Mesenchymal stem cell (in vitro differentiated cells and primary cell): ENCODE results near the gene OR14A16.

ENCODE experiments used
- DNase-seq: peaks from one replicate; pipeline ENCODE4 v3.0.0-alpha.2; 2013
- H2AFZ ChIP-seq: one replicate; pipeline ENCODE4 v1.6.1; 2013; ENCODE audit warnings: low read depth, mild to moderate bottlenecking, control low read depth, inconsistent platforms, low read length, moderate library complexity
- H2AK5ac ChIP-seq: 2 replicates; pipeline ENCODE4 v1.6.1; 2013; ENCODE audit warnings: low read length, moderate library complexity, mild to moderate bottlenecking, inconsistent platforms; ENCODE audit not compliant: severe bottlenecking
- H2BK120ac ChIP-seq: one replicate; pipeline ENCODE4 v1.6.1; 2013; ENCODE audit warnings: low read depth, mild to moderate bottlenecking, inconsistent platforms, low read length, moderate library complexity
- H2BK12ac ChIP-seq, 2 experiments: one replicate each; pipeline ENCODE4 v1.6.1; 2013; ENCODE audit warnings: inconsistent platforms in 2 of 2, low read length in 2 of 2, mild to moderate bottlenecking in 2 of 2, moderate library complexity in 2 of 2, control low read depth in 1 of 2
- H2BK15ac ChIP-seq: one replicate; pipeline ENCODE4 v1.6.1; 2013; ENCODE audit warnings: mild to moderate bottlenecking, low read depth, inconsistent platforms; ENCODE audit not compliant: poor library complexity, severe bottlenecking
- H2BK5ac ChIP-seq: 2 replicates; pipeline ENCODE4 v1.6.1; 2013; ENCODE audit warnings: low read depth, mild to moderate bottlenecking, low read length, control low read depth, inconsistent platforms; ENCODE audit not compliant: poor library complexity, severe bottlenecking
- H3K14ac ChIP-seq, 2 experiments: one replicate each; pipeline ENCODE4 v1.6.1; 2013; ENCODE audit warnings: inconsistent platforms in 2 of 2, low read length in 2 of 2, control low read depth in 1 of 2, mild to moderate bottlenecking in 1 of 2, moderate library complexity in 1 of 2
- H3K18ac ChIP-seq, 2 experiments: one replicate each; pipeline ENCODE4 v1.6.1; 2013; ENCODE audit warnings: inconsistent platforms in 2 of 2, low read length in 2 of 2, control low read depth in 1 of 2, low read depth in 1 of 2, mild to moderate bottlenecking in 1 of 2
- H3K23ac ChIP-seq, 2 experiments: one replicate each; pipeline ENCODE4 v1.6.1; 2013; ENCODE audit warnings: inconsistent platforms in 2 of 2, low read length in 2 of 2, mild to moderate bottlenecking in 2 of 2, moderate library complexity in 2 of 2, control low read depth in 1 of 2
- H3K27ac ChIP-seq: 2 replicates; pipeline ENCODE4 v1.5.1; 2013; ENCODE audit warnings: mild to moderate bottlenecking, moderate library complexity, low read length, control low read depth, inconsistent platforms; ENCODE audit not compliant: poor library complexity, severe bottlenecking
- H3K27me3 ChIP-seq, 2 experiments: 2 replicates each; pipeline versions ENCODE4 v1.6.1 to v1.7.0; 2013; ENCODE audit warnings: low read length in 2 of 2, mild to moderate bottlenecking in 2 of 2, moderate library complexity in 2 of 2, control low read depth in 1 of 2, inconsistent platforms in 1 of 2; ENCODE audit not compliant: control insufficient read depth in 1 of 2, insufficient read depth in 1 of 2
- H3K36me3 ChIP-seq, 2 experiments: 2 replicates each; pipeline versions ENCODE4 v1.6.1 to v1.7.0; 2013; ENCODE audit warnings: low read length in 2 of 2, control low read depth in 1 of 2, inconsistent platforms in 1 of 2, low read depth in 1 of 2, mild to moderate bottlenecking in 1 of 2; ENCODE audit not compliant: insufficient read depth in 2 of 2, control insufficient read depth in 1 of 2
- H3K4ac ChIP-seq, 2 experiments: one replicate each; pipeline ENCODE4 v1.6.1; 2013; ENCODE audit warnings: inconsistent platforms in 2 of 2, low read length in 2 of 2, mild to moderate bottlenecking in 2 of 2, moderate library complexity in 2 of 2, control low read depth in 1 of 2, low read depth in 1 of 2
- H3K4me1 ChIP-seq: 2 replicates; pipeline ENCODE4 v1.6.1; 2013; ENCODE audit warnings: low read depth, low read length, control low read depth; ENCODE audit not compliant: control insufficient read depth, insufficient read depth
- H3K4me2 ChIP-seq: 2 replicates; pipeline ENCODE4 v1.6.1; 2013; ENCODE audit warnings: low read length, mild to moderate bottlenecking, inconsistent platforms; ENCODE audit not compliant: poor library complexity, severe bottlenecking
- H3K4me3 ChIP-seq, 2 experiments: 2 replicates each; pipeline versions ENCODE4 v1.5.1 to v1.7.0; 2013; ENCODE audit warnings: low read length in 2 of 2, mild to moderate bottlenecking in 2 of 2, control low read depth in 1 of 2, low read depth in 1 of 2; ENCODE audit not compliant: insufficient read depth in 1 of 2
- H3K79me1 ChIP-seq: replicated peaks from 2 replicates; pipeline ENCODE4 v1.6.1; 2013; ENCODE audit warnings: mild to moderate bottlenecking, control low read depth, low read length, inconsistent platforms; ENCODE audit not compliant: poor library complexity, severe bottlenecking
- H3K9ac ChIP-seq: 2 replicates; pipeline ENCODE4 v1.7.0; 2013; ENCODE audit warnings: mild to moderate bottlenecking, low read length, moderate library complexity
- H3K9me3 ChIP-seq: 2 replicates; pipeline ENCODE4 v1.7.0; 2013; ENCODE audit warnings: mild to moderate bottlenecking, low read length; ENCODE audit not compliant: control insufficient read depth
- H4K8ac ChIP-seq: one replicate; pipeline ENCODE4 v1.6.1; 2013; ENCODE audit warnings: inconsistent platforms, mild to moderate bottlenecking, low read length, moderate library complexity
- H4K91ac ChIP-seq: one replicate; pipeline ENCODE4 v1.6.1; 2013; ENCODE audit warnings: mild to moderate bottlenecking, low read length, inconsistent platforms
- WGBS: methylation state at CpG from one replicate; pipeline ENCODE4 v1.1.7; 2013; ENCODE audit warnings: mixed read lengths; 5-methylcytosine and 5-hydroxymethylcytosine counted together

Gene OR14A16

DNA sequence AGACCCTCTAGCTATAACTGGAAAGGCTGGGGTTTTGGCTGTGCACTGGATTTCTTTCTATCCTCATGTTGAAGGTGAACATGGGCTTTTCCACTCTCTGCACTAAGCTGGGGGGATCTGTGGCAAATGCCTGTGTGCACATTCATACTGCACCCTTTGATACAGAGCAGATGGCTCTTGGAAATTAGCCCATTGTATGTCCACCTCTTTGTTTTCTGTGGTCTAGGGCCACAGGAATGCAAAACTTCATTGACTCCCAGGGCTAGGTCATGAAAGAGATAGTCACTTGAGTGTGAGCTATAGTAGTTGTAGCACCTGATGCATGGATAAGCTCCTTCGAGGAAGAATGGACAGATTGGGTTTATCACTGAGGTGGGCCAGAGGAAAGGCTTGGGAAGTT is 5.7 kb upstream of the OR14A16 start:
- Histone ChIP-seq H3K9me3 (peaks cover 25% of the 10 kb centered on the region), H4K91ac (no peak overlapping the region), H4K8ac (no peak overlapping the region), H3K4me3 (no peak overlapping the region), H3K14ac (no peak overlapping the region), H2AFZ (no peak overlapping the region), H2BK12ac (no peak overlapping the region), H3K36me3 (no peaks in the 10 kb centered on the region), H3K4me1 (no peaks in the 10 kb centered on the region), H3K18ac (no peak overlapping the region), H3K9ac (no peak overlapping the region), H2BK15ac (no peak overlapping the region), H3K27ac (no peak overlapping the region), H3K79me1 (no peaks in the 10 kb centered on the region), H2BK120ac (no peak overlapping the region), H3K27me3 (no peaks in the 10 kb centered on the region), H2AK5ac (no peak overlapping the region), H3K4me2 (no peak overlapping the region), H3K23ac (no peak overlapping the region), H2BK5ac (no peak overlapping the region), H3K4ac (no peak overlapping the region)
- WGBS = 0% methylated on average over 1 of the region's 1 CpG
- no peak for DNase-seq

DNA sequence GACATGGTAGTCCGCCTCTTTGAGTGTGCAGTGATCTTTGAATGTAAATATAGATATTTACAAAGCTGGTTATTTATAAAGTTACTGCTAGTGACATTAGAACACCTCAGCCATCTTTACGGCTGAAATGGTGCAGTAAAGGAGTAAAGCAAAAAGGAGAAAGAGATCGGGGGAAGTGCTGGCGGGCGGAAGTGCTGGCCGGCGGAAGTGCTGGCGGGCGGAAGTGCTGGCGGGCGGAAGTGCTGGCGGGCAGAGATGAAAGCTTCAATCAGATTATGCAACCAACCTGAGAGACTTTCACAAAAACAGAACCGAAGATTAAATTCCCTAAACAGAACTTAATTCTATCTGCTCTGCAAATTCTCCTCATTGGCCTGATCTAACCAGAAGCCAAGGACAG is 1.4 kb upstream of the OR14A16 start:
- H3K4me2 ChIP-seq = no peak overlapping the region

DNA sequence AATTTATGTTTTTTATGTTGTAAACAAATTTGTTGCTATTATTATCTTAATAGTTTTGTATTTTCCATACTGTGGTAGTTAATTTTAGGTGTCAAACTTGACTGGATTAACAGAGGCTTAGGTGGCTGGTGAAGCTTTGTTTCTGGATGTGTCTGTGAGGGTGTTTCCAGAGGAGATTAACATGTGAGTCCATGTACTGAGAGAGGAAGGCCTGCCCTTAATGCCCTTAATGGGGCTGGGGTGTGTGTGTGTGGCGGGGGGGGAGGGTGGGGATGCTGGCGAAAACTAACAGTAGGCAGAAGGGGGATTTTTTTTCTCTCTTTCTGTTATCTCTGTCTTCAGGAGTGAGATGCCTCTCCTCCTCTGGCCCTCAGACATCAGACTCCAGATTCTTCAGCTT is 1.9 kb downstream of the OR14A16 start:
- no peaks in the 10 kb centered on the region for H3K36me3 ChIP-seq
- no peak overlapping the region for H2BK120ac ChIP-seq
- no peak overlapping the region for H3K4me3 ChIP-seq
- H2BK12ac ChIP-seq = no peak overlapping the region
- no peak overlapping the region for H3K9ac ChIP-seq
- H4K8ac ChIP-seq = no peak overlapping the region
- no peaks in the 10 kb centered on the region for H3K79me1 ChIP-seq
- WGBS = no CpG with 5 or more reads among the region's 2 CpGs
- no peak overlapping the region for H2AK5ac ChIP-seq
- no peaks in the 10 kb centered on the region for H3K27me3 ChIP-seq
- DNase-seq = no peak
- H2AFZ ChIP-seq = no peak overlapping the region
- no peak overlapping the region for H4K91ac ChIP-seq
- H2BK5ac ChIP-seq = no peak overlapping the region
- H3K4me1 ChIP-seq = no peaks in the 10 kb centered on the region
- H2BK15ac ChIP-seq = no peak overlapping the region
- no peak overlapping the region for H3K27ac ChIP-seq
- H3K14ac ChIP-seq = no peak overlapping the region
- H3K9me3 ChIP-seq = peaks cover 10% of the 10 kb centered on the region
- H3K4me2 ChIP-seq = no peak overlapping the region
- H3K23ac ChIP-seq = no peak overlapping the region
- H3K4ac ChIP-seq = no peak overlapping the region
- no peak overlapping the region for H3K18ac ChIP-seq

More for the DNA sequence above, 1.4 kb upstream of the OR14A16 start:
- no peak overlapping the region for H3K23ac ChIP-seq
- no peak overlapping the region for H3K14ac ChIP-seq
- H3K9ac ChIP-seq = no peak overlapping the region
- H3K27ac ChIP-seq = no peak overlapping the region
- no peak overlapping the region for H3K18ac ChIP-seq
- no peaks in the 10 kb centered on the region for H3K36me3 ChIP-seq
- H3K4ac ChIP-seq = no peak overlapping the region
- H3K79me1 ChIP-seq = no peaks in the 10 kb centered on the region
- H4K8ac ChIP-seq = no peak overlapping the region
- WGBS = 82% methylated on average over 9 of the region's 13 CpGs
- no peaks in the 10 kb centered on the region for H3K27me3 ChIP-seq
- H2BK120ac ChIP-seq = no peak overlapping the region
- H4K91ac ChIP-seq = no peak overlapping the region
- H3K4me1 ChIP-seq = no peaks in the 10 kb centered on the region
- no peak overlapping the region for H2AK5ac ChIP-seq
- no peak overlapping the region for H2BK5ac ChIP-seq
- H3K4me3 ChIP-seq = no peak overlapping the region
- H3K9me3 ChIP-seq = peaks cover 22% of the 10 kb centered on the region
- no peak overlapping the region for H2AFZ ChIP-seq
- no peak overlapping the region for H2BK15ac ChIP-seq
- DNase-seq = no peak
- H2BK12ac ChIP-seq = no peak overlapping the region

DNA sequence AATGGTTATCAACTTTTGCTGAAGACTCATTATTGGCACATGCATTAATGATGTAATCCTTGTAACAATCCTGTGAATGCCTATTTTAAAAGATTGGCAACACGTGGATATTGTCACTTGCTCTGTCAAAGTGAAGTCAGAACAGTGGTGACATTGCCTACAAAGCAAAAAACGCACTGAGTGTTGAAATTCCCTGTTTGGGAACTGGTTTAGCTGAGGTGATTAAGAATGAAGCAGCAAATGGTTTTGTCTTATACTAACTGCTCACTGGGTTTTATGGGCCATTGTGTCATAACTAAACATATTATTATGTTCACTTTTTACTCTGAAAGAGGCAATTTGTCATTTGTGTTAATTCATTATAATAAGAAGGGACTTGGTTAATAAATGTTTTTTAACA is 11.3 kb downstream of the OR14A16 start:
- no peak overlapping the region for H3K4me3 ChIP-seq
- no peaks in the 10 kb centered on the region for H3K36me3 ChIP-seq
- 24% methylated on average over 2 of the region's 2 CpGs for WGBS

More for the DNA sequence above, 11.3 kb downstream of the OR14A16 start:
- H2AFZ ChIP-seq = no peak overlapping the region
- H2BK15ac ChIP-seq = no peak overlapping the region
- H3K4me2 ChIP-seq = no peak overlapping the region
- H3K79me1 ChIP-seq = no peaks in the 10 kb centered on the region
- no peak overlapping the region for H2BK5ac ChIP-seq
- no peak overlapping the region for H2BK120ac ChIP-seq
- H4K91ac ChIP-seq = no peak overlapping the region
- H3K4me1 ChIP-seq = no peaks in the 10 kb centered on the region
- H2AK5ac ChIP-seq = no peak overlapping the region
- no peak overlapping the region for H3K27ac ChIP-seq
- no peak overlapping the region for H4K8ac ChIP-seq
- H3K27me3 ChIP-seq = no peaks in the 10 kb centered on the region
- no peak overlapping the region for H3K4ac ChIP-seq
- no peak overlapping the region for H3K23ac ChIP-seq
- no peak overlapping the region for H3K14ac ChIP-seq
- H3K9ac ChIP-seq = no peak overlapping the region
- no peak for DNase-seq
- H3K18ac ChIP-seq = no peak overlapping the region
- peaks cover 22% of the 10 kb centered on the region for H3K9me3 ChIP-seq
- no peak overlapping the region for H2BK12ac ChIP-seq
